ENCODE measurements around the gene IRF2.

DNA sequence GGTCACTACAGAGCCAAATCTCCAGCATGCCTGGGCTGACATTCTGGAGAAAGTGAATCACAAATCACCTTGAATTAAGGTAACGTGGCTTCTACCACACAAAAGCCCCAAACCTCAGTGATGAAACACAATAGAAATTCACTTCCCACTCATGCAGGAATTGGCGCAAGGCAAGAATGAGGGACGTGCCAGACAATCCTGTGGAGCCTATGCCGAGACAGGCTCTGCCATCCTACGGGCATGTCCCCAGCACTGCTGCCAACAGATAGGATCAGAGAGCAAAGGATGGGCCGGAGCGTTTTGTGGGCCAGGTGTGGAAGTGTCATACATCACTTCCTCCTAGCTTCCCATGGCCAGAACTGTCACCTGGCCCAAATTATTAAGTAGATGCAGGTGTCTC is 118.0 kb downstream of the IRF2 start:
- TF ChIP-seq SPI1 (IDR thresholded peaks at IDR 0.05; ENCODE audit: low read depth, low read length) (no peak), POLR2A (IDR thresholded peaks at IDR 0.05; ENCODE audit: low read depth, low read length) (no peak), TAF1 (IDR thresholded peaks at IDR 0.05; ENCODE audit: low read depth, low read length) (no peak), POLR2AphosphoS5 (IDR thresholded peaks at IDR 0.05; ENCODE audit: low read depth, low read length) (no peak), POU2F2 (IDR thresholded peaks at IDR 0.05; ENCODE audit: low read depth, low read length) (no peak), PAX5 (IDR thresholded peaks at IDR 0.05; ENCODE audit: insufficient read depth, low read length, severe bottlenecking) (no peak)

All from GM12891 (cell line).